Mucosa of rectum (tissue), 2 donors: ENCODE results near the gene YIPF1.
"Not testable (repeated sequence)": the region's sequence is repeated elsewhere in the genome, so short reads cannot be mapped to it uniquely, and the experiment has no call there.

Source experiments
- H3K27ac ChIP-seq, 2 donors: one replicate each; pipeline ENCODE4 v1.7.0; 2013; ENCODE audit warnings: inconsistent platforms in 2 of 2, low read depth in 2 of 2, low read length in 2 of 2
- H3K27me3 ChIP-seq, 2 donors: one replicate each; pipeline ENCODE4 v1.7.0; 2013; ENCODE audit warnings: low read length in 2 of 2; ENCODE audit not compliant: control insufficient read depth in 2 of 2, insufficient read depth in 2 of 2
- H3K36me3 ChIP-seq, 2 donors: one replicate each; pipeline ENCODE4 v1.7.0; 2013; ENCODE audit warnings: low read length in 2 of 2; ENCODE audit not compliant: control insufficient read depth in 2 of 2, insufficient read depth in 2 of 2
- H3K4me1 ChIP-seq, 2 donors: one replicate each; pipeline ENCODE4 v1.7.0; 2013; ENCODE audit warnings: low read length in 2 of 2, mild to moderate bottlenecking in 1 of 2; ENCODE audit not compliant: control insufficient read depth in 2 of 2, insufficient read depth in 2 of 2
- H3K4me3 ChIP-seq, 2 donors: one replicate each; pipeline ENCODE4 v1.7.0; 2013; ENCODE audit warnings: low read length in 2 of 2
- H3K9ac ChIP-seq, 2 donors: one replicate each; pipeline ENCODE4 v1.7.0; 2013; ENCODE audit warnings: low read length in 2 of 2, low read depth in 1 of 2, mild to moderate bottlenecking in 1 of 2
- H3K9me3 ChIP-seq, 2 donors: one replicate each; pipeline ENCODE4 v1.7.0; 2013; ENCODE audit warnings: low read length in 2 of 2; ENCODE audit not compliant: control insufficient read depth in 2 of 2
- donor health status: healthy.
- donor health status: Normal muscosa, but diverticular disease.

The YIPF1 gene

DNA sequence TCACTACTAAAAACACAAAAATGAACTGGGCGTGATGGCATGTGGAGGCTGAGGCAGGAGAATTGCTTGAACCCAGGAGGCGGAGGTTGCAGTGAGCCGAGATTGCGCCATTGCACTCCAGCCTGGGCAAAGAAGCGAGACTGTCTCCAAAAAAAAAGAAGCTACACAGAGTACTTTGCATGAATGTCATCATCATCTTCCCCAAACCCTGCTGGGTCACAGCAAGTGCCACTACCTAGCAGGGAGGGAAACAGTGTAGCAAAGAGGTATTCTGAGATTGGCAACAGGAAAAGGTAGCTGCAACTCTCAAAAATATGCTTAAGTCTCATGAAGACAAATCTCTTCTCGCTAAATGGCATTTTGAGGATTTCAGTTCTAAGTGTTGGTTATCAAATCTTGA lies 64.3 kb downstream of the YIPF1 start:
- Histone ChIP-seq H3K4me3 (no peak overlapping the region), H3K4me1 (no peaks in the 10 kb centered on the region), H3K27ac (no peak overlapping the region), H3K9me3 (no peaks in the 10 kb centered on the region), H3K9ac (no peak overlapping the region), H3K36me3 (peaks cover 8 to 39% of the 10 kb centered on the region in 2 donors), H3K27me3 (no peaks in the 10 kb centered on the region)

DNA sequence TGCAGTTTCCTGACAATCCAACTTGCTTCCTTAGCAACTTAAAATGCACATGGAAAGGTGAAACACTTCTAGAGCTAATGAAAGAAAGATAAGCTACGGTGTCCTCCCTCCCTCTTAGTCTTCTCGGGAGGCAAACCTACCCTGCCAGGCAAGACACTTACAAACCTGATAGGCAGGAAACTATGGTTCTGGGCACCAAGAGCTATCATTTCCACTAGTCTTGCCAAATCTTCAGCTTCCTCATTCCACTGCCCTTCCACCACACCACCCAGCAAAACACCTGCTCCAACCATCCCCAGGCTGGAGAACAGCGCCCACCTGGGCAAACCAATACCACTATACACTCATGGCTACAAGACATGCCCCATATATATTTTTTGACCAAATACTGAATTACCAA lies 66.7 kb downstream of the YIPF1 start:
- Histone ChIP-seq H3K4me1 (no peaks in the 10 kb centered on the region), H3K4me3 (no peak overlapping the region), H3K9me3 (no peaks in the 10 kb centered on the region), H3K9ac (no peak overlapping the region), H3K27ac (no peak overlapping the region), H3K36me3 (peaks cover 10 to 32% of the 10 kb centered on the region in 2 donors), H3K27me3 (no peaks in the 10 kb centered on the region)

DNA sequence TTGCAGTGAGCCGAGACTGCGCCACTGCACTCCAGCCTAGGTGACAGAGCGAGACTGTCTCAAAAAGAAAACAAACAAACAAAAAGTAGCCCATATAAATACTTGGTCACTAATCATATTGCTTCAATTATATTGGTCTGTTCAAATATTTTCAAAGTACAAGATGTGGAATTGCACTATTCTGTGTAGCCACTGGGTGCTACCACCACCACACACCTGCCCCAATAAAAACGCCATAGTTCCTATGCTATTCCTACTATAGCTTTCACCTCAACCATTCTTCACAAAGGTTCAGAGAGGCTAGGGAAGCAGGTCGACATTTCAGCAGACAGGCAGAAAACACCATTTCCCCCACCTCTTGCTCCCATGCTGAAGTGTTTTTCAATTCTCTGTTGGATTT lies 68.2 kb downstream of the YIPF1 start:
- no peak overlapping the region for H3K27ac ChIP-seq
- no peaks in the 10 kb centered on the region for H3K4me1 ChIP-seq
- peaks cover 15 to 30% of the 10 kb centered on the region in 2 donors for H3K36me3 ChIP-seq
- no peak overlapping the region for H3K4me3 ChIP-seq
- H3K9me3 ChIP-seq = no peaks in the 10 kb centered on the region
- H3K9ac ChIP-seq = no peak overlapping the region
- H3K27me3 ChIP-seq = no peaks in the 10 kb centered on the region

DNA sequence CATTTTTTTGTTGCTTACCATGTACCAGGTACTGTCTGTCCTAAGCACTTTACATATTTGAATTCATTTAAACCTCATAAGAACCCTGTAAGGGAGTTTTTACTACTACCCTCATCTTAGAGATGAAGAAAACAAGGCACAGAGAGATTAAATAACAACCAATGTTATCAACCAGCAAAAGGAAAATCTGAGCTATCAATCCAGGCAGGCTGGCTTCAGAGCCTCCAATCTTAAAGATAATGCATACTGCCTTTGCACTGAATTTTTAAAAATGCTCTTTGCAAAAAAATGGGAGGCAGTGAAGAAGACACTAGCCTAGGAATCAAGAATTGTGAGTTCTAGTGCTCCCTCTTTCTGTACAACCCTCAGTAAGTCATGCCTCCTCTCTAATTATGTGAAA lies 70.2 kb downstream of the YIPF1 start:
- H3K36me3 ChIP-seq = peaks cover 11 to 18% of the 10 kb centered on the region in 2 donors
- no peaks in the 10 kb centered on the region for H3K4me1 ChIP-seq
- H3K27ac ChIP-seq = no peak overlapping the region
- H3K9ac ChIP-seq = no peak overlapping the region
- H3K27me3 ChIP-seq = no peaks in the 10 kb centered on the region
- no peak overlapping the region for H3K4me3 ChIP-seq
- no peaks in the 10 kb centered on the region for H3K9me3 ChIP-seq

DNA sequence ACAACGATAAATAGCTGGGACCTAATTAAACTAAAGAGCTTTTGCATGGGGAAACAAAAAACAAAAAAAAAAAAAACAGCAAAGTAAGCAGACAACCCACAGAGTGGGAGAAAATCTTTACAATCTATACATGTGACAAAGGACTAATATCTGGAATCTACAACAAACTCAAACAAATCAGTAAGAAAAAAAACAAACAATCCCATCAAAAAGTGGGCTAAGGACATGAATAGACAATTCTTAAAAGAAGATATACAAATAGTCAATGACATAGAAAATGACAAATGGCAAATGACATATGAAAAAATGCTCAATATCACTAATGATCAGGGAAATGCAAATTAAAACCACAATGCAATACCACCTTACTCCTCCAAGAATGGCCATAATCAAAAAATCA lies 73.0 kb downstream of the YIPF1 start:
- not testable (repeated sequence) for H3K36me3 ChIP-seq, H3K9ac ChIP-seq, H3K4me1 ChIP-seq, H3K9me3 ChIP-seq, H3K27ac ChIP-seq, H3K27me3 ChIP-seq, H3K4me3 ChIP-seq

DNA sequence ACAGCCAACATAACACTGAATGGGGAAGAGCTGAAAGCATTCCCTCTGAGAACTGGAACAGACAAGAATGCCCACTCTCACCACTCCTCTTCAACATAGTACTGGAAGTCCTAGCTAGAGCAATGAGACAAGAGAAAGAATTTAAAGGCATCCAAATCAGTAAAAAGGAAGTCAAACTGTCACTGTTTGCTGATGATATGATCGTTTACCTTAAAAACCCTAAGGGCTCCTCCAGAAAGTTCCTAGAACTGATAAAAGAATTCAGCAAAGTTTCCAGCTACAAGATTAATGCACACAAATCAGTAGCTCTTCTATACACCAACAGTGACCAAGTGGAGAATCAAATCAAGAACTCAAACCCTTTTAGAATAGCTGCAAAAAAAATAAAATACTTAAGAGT lies 74.1 kb downstream of the YIPF1 start:
- H3K36me3 ChIP-seq, H3K4me1 ChIP-seq, H3K9me3 ChIP-seq, H3K27ac ChIP-seq, H3K27me3 ChIP-seq, H3K4me3 ChIP-seq, H3K9ac ChIP-seq: not testable (repeated sequence)

DNA sequence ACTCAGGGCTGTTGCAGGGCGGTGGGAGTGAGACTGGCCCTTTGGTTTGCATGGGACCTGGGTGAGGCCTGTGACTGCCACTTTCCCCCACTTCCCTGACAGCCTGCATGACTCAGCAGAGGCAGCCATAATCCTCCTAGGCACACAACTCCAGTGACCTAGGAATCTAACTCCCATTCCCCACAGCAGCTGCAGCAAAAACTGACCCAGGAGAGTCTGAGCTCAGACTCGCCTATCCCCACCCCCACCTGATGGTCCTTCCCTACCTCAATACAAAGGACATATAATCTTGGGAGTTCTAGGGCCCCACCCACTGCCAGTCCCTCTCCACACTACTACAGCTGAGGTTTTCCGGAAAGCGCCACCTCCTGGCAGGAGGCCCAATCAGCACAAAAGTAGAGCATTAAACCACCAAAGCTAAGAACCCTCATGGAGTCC lies 78.2 kb downstream of the YIPF1 start:
- no peak overlapping the region for H3K27ac ChIP-seq
- no peaks in the 10 kb centered on the region for H3K9me3 ChIP-seq
- no peak overlapping the region for H3K4me3 ChIP-seq
- peaks cover 0 to 11% of the 10 kb centered on the region in 2 donors for H3K36me3 ChIP-seq
- no peaks in the 10 kb centered on the region for H3K4me1 ChIP-seq
- no peaks in the 10 kb centered on the region for H3K27me3 ChIP-seq
- H3K9ac ChIP-seq = no peak overlapping the region

DNA sequence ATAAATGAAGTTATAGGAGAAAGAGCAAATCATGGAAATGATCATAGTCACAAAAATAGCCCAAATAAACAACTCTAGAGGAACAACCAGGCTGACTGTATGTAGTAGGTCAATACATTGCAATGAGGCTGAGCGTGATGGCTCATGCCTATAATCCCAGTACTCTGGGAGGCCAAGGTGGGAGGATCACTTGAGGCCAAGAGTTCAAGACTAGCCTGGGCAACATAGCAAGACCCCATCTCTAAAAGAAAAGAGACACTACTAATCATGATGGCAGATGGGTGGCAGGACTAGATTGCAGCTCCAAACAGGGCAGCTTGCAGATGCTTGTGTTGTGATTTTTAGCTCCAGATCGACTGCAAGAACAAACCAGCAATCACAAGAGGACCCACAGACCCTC lies 79.1 kb downstream of the YIPF1 start:
- Histone ChIP-seq H3K9me3 (no peaks in the 10 kb centered on the region), H3K4me1 (no peaks in the 10 kb centered on the region), H3K9ac (no peak overlapping the region), H3K36me3 (peaks cover 0 to 15% of the 10 kb centered on the region in 2 donors), H3K27ac (no peak overlapping the region), H3K27me3 (no peaks in the 10 kb centered on the region), H3K4me3 (no peak overlapping the region)

DNA sequence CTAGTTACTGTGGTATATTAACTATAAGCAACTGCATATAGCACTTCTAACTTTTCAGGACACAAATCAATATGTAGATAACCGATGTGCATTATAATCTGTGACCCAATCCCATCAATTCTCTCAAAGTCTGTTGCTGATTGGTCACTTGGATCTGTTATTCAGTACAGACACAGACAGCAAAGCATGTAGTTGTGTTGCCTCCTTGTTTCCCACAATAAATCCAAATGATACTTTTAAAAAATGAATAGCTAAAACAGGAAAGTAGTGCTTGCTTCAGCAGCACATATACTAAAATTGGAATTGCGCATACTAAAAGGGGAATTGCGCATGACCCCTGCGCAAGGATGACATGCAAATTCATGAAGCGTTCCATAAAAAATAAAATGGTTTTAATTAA lies 79.6 kb downstream of the YIPF1 start:
- Histone ChIP-seq H3K9ac (no peak overlapping the region), H3K36me3 (peaks cover 0 to 16% of the 10 kb centered on the region in 2 donors), H3K4me1 (no peaks in the 10 kb centered on the region), H3K4me3 (no peak overlapping the region), H3K9me3 (no peaks in the 10 kb centered on the region), H3K27ac (no peak overlapping the region), H3K27me3 (no peaks in the 10 kb centered on the region)

DNA sequence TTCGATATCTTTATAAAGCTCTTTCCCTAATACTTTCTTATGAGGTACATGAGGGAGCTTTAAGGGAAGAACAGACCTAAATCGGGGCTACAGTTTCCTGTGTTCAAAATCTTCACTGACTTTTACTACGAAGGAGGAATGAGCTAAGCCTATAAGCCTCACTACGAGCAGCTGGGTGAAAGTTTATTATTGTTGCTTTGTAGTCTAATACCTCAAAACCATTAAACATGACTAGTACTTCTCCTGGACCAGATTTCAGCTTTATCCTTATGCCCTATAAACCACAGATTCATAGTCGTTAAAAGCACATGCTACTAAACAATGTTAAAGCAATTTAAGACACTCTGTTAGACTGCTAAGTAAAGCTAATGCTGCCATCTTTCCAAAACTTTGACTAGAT lies 81.7 kb downstream of the YIPF1 start:
- H3K4me1 ChIP-seq = no peaks in the 10 kb centered on the region
- no peaks in the 10 kb centered on the region for H3K9me3 ChIP-seq
- no peak overlapping the region for H3K4me3 ChIP-seq
- H3K27ac ChIP-seq = no peak overlapping the region
- peaks cover 0 to 19% of the 10 kb centered on the region in 2 donors for H3K36me3 ChIP-seq
- no peaks in the 10 kb centered on the region for H3K27me3 ChIP-seq
- no peak overlapping the region for H3K9ac ChIP-seq
